Osteoblast (primary cell): ENCODE results near the gene SUGCT. TPM values are rescaled to one million over a fixed set of nuclear protein-coding genes. Genes with fewer than 3 reads are reported as not detected.
A peak's percentile ranks its signal among the peaks of the same experiment; 100 is the strongest.

Source experiments
- DNase-seq: peaks from one replicate; pipeline ENCODE4 v3.0.0; 2011; ENCODE audit warnings: low spot score, mixed read lengths; ENCODE audit not compliant: insufficient read length; ENCODE audit errors: missing footprints
- H2AFZ ChIP-seq: 2 replicates; pipeline ENCODE4 v1.6.0; 2011; ENCODE audit warnings: mild to moderate bottlenecking, low read length
- H3K27ac ChIP-seq: 2 replicates; pipeline ENCODE4 v1.5.1; 2011; ENCODE audit warnings: mild to moderate bottlenecking, low read depth, low read length, moderate library complexity
- H3K27me3 ChIP-seq: 2 replicates; pipeline ENCODE4 v1.6.0; 2012; ENCODE audit warnings: mild to moderate bottlenecking, control low read depth, inconsistent platforms, low read length, moderate library complexity; ENCODE audit not compliant: insufficient read depth
- H3K36me3 ChIP-seq: 2 replicates; pipeline ENCODE4 v1.5.1; 2011; ENCODE audit warnings: mild to moderate bottlenecking, low read length, control low read depth, moderate library complexity; ENCODE audit not compliant: insufficient read depth
- H3K4me1 ChIP-seq: 2 replicates; pipeline ENCODE4 v1.5.1; 2011; ENCODE audit warnings: mild to moderate bottlenecking, low read length, control low read depth, moderate library complexity; ENCODE audit not compliant: insufficient read depth
- H3K4me2 ChIP-seq: 2 replicates; pipeline ENCODE4 v1.6.0; 2011; ENCODE audit warnings: mild to moderate bottlenecking, low read length; ENCODE audit not compliant: insufficient read depth
- H3K4me3 ChIP-seq: fragments of 200-600 bp; sonication (generic); 3 replicates; pipeline ENCODE4 v1.5.1; 2012; ENCODE audit warnings: mild to moderate bottlenecking, low read length, inconsistent platforms; ENCODE audit not compliant: insufficient read depth
- H3K79me2 ChIP-seq: 2 replicates; pipeline ENCODE4 v1.6.0; 2012; ENCODE audit warnings: mild to moderate bottlenecking, low read length, control low read depth, inconsistent platforms; ENCODE audit not compliant: insufficient read depth
- H3K9me3 ChIP-seq: 2 replicates; pipeline ENCODE4 v1.5.1; 2011; ENCODE audit warnings: low read depth, low read length, control low read depth
- H4K20me1 ChIP-seq: 2 replicates; pipeline ENCODE4 v1.6.0; 2012; ENCODE audit warnings: mild to moderate bottlenecking, low read length, control low read depth; ENCODE audit not compliant: insufficient read depth
- total RNA-seq: library from RNA; depleted of rRNA; stranded (reverse); fragments of >200 nt; gene quantifications from 2 replicates; pipeline ENCODE4 v1.2.3, GENCODE V29; 2012
- TF ChIP-seq, protein P1 (sequence below): IDR thresholded peaks from 2 replicates; pipeline ENCODE4 v1.5.1; 2011; ENCODE audit warnings: mild to moderate bottlenecking, low read depth, low read length, moderate library complexity; ENCODE audit errors: extremely low read depth

Gene SUGCT
- total RNA-seq, 1 donor: 21.7 TPM

DNA sequence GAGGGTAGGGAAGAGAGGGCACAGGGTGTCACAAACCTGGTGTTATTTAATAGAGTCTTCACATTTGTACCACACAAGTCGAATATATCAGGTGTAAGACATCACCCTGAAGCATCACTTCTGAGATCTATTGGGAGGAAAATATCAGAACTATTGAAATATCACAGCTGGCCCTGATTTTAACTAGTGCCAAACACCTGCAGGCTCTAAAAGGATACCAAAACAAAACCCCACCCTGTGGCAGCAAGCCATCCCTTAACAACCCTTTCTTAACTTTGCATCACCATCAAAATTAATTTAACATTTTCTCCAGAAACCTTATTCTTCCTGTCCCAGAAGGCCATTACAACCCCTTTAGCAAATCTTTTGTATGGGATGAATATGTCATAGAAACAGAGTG is 365.4 kb downstream of the SUGCT start:
- H4K20me1 ChIP-seq: no peaks in the 10 kb centered on the region
- no peaks in the 10 kb centered on the region for H3K79me2 ChIP-seq
- H3K9me3 ChIP-seq: no peaks in the 10 kb centered on the region
- H3K36me3 ChIP-seq: no peaks in the 10 kb centered on the region
- no peak overlapping the region for H3K4me3 ChIP-seq
- DNase-seq: no peak
- H2AFZ ChIP-seq: no peak overlapping the region
- no peak overlapping the region for H3K27ac ChIP-seq
- TF ChIP-seq, protein P1, sequence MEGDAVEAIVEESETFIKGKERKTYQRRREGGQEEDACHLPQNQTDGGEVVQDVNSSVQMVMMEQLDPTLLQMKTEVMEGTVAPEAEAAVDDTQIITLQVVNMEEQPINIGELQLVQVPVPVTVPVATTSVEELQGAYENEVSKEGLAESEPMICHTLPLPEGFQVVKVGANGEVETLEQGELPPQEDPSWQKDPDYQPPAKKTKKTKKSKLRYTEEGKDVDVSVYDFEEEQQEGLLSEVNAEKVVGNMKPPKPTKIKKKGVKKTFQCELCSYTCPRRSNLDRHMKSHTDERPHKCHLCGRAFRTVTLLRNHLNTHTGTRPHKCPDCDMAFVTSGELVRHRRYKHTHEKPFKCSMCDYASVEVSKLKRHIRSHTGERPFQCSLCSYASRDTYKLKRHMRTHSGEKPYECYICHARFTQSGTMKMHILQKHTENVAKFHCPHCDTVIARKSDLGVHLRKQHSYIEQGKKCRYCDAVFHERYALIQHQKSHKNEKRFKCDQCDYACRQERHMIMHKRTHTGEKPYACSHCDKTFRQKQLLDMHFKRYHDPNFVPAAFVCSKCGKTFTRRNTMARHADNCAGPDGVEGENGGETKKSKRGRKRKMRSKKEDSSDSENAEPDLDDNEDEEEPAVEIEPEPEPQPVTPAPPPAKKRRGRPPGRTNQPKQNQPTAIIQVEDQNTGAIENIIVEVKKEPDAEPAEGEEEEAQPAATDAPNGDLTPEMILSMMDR: no peak
- no peaks in the 10 kb centered on the region for H3K27me3 ChIP-seq
- peak overlapping the region; percentile 1 for H3K4me2 ChIP-seq
- H3K4me1 ChIP-seq: peaks cover 12% of the 10 kb centered on the region

DNA sequence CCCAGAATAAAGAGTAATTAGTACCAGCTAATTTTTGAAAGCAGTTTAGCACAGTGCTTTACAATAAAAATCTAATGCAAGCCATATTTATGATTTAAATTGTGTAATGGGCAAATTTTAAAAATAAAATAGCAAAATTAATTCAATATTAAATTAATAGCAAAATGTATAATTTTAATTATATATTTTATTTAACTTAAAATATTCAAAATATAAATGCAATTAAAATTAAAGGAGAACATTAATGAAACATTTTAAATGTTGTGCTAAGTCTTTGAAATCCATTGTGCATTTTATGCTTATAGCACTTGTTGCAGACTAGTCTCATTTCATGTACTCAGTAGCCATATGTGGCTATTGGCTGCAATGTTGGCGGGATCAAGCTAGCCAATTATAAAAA is 367.6 kb downstream of the SUGCT start:
- H3K4me2 ChIP-seq: no peak overlapping the region
- H3K27ac ChIP-seq: no peak overlapping the region
- H3K9me3 ChIP-seq: peaks cover under 1% of the 10 kb centered on the region
- no peak overlapping the region for H2AFZ ChIP-seq
- peaks cover 12% of the 10 kb centered on the region for H3K4me1 ChIP-seq
- no peaks in the 10 kb centered on the region for H3K27me3 ChIP-seq
- no peaks in the 10 kb centered on the region for H3K79me2 ChIP-seq
- TF ChIP-seq, protein P1: no peak
- no peaks in the 10 kb centered on the region for H3K36me3 ChIP-seq
- no peak overlapping the region for H3K4me3 ChIP-seq
- no peak for DNase-seq
- no peaks in the 10 kb centered on the region for H4K20me1 ChIP-seq

DNA sequence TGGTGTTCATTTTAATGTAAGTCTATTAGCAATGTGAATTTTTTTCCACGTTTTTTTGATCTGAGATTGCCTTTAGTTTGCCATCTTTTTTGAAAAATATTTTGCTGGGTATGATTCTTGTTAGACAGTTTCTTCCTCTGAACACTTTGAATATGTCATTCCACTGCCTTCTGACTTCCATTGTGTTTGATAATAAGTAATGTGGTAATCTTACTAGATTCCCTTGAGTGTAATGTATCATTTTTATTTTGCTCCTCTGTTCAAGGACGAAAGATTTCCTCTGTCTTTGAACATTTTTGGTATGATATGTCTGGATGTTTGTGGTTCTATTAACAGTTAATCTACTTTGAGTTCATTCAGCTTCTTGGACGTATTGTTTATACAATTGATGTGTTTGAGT is 371.4 kb downstream of the SUGCT start:
- H3K4me3 ChIP-seq: no peak overlapping the region
- no peak overlapping the region for H3K4me2 ChIP-seq
- no peaks in the 10 kb centered on the region for H3K4me1 ChIP-seq
- peaks cover 2% of the 10 kb centered on the region for H3K9me3 ChIP-seq
- DNase-seq: no peak
- H3K27ac ChIP-seq: no peak overlapping the region
- no peaks in the 10 kb centered on the region for H4K20me1 ChIP-seq
- TF ChIP-seq, protein P1: no peak
- H3K79me2 ChIP-seq: no peaks in the 10 kb centered on the region
- no peak overlapping the region for H2AFZ ChIP-seq
- H3K36me3 ChIP-seq: no peaks in the 10 kb centered on the region
- no peaks in the 10 kb centered on the region for H3K27me3 ChIP-seq

DNA sequence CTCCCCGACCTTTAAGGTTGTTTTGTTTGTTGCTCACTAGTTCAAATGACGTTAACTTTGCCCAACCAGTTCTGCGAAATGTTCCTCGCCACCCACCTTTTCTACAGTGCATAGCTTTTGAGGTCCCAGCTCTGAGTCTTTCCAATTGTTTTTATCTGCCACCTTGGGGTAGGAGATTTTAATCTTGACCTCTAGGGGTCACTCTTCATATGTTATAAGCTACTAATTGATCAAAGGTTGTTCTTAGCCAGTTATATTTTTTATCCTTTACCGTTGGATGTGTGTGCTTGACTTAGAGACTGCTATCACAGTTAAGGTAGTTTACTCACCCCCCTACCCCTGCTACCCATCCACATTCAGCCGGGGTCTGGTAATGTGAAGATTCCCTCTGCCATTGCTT is 372.4 kb downstream of the SUGCT start:
- Histone ChIP-seq H3K4me1 (no peaks in the 10 kb centered on the region), H3K27me3 (no peaks in the 10 kb centered on the region), H3K79me2 (no peaks in the 10 kb centered on the region), H3K27ac (no peak overlapping the region), H2AFZ (no peak overlapping the region), H4K20me1 (no peaks in the 10 kb centered on the region), H3K36me3 (no peaks in the 10 kb centered on the region), H3K9me3 (peaks cover 2% of the 10 kb centered on the region), H3K4me3 (no peak overlapping the region), H3K4me2 (no peak overlapping the region)
- DNase-seq: no peak
- TF ChIP-seq, protein P1: no peak
